Keratinocyte (primary cell): ENCODE results near the gene WNT3. TPM values are rescaled to one million over a fixed set of nuclear protein-coding genes. Genes with fewer than 3 reads are reported as not detected.

Experiments used
- DNase-seq: peaks from one replicate; pipeline ENCODE4 v3.0.0-alpha.2; 2011; ENCODE audit warnings: low read depth, missing footprints, low spot score
- FAIRE-seq: peaks from 2 replicates; lab custom pipeline; 2011; peaks lifted over from hg19 to GRCh38; lab: Jason Lieb, UNC
- H2AFZ ChIP-seq: 2 replicates; pipeline ENCODE4 v1.6.0; 2012; ENCODE audit warnings: low read length, control low read depth, inconsistent platforms; ENCODE audit not compliant: control insufficient read depth
- H3K27ac ChIP-seq: 2 replicates; pipeline ENCODE4 v1.5.1; 2011; ENCODE audit warnings: low read length; ENCODE audit not compliant: control insufficient read depth, insufficient read depth
- H3K27me3 ChIP-seq: 3 replicates; pipeline ENCODE4 v1.6.0; 2011; ENCODE audit warnings: low read length; ENCODE audit not compliant: control insufficient read depth, insufficient read depth; ENCODE audit errors: extremely low read depth
- H3K36me3 ChIP-seq, 2 experiments: 2 replicates in 1 of 2; 3 replicates in 1 of 2; pipeline ENCODE4 v1.5.1; 2011; ENCODE audit warnings: low read length in 2 of 2, mild to moderate bottlenecking in 1 of 2; ENCODE audit not compliant: control insufficient read depth in 2 of 2, insufficient read depth in 2 of 2; ENCODE audit errors: extremely low read depth in 1 of 2
- H3K4me1 ChIP-seq: 3 replicates; pipeline ENCODE4 v1.5.1; 2011; ENCODE audit warnings: low read length; ENCODE audit not compliant: control insufficient read depth, insufficient read depth; ENCODE audit errors: extremely low read depth
- H3K4me2 ChIP-seq: 3 replicates; pipeline ENCODE4 v1.6.0; 2011; ENCODE audit warnings: low read depth, low read length; ENCODE audit not compliant: control insufficient read depth, insufficient read depth; ENCODE audit errors: extremely low read depth
- H3K4me3 ChIP-seq, 3 experiments: fragments of 200-600 bp in 1 of 3; sonication (generic) in 1 of 3; 2 replicates in 2 of 3; 3 replicates in 1 of 3; pipeline ENCODE4 v1.5.1; 2011 to 2016; ENCODE audit warnings: low read length in 3 of 3, mild to moderate bottlenecking in 3 of 3, control low read depth in 2 of 3, inconsistent platforms in 1 of 3, low read depth in 1 of 3, mixed read lengths in 1 of 3, mixed run types in 1 of 3, moderate library complexity in 1 of 3; ENCODE audit not compliant: control insufficient read depth in 2 of 3, insufficient read depth in 2 of 3; ENCODE audit errors: extremely low read depth in 1 of 3
- H3K79me2 ChIP-seq: 2 replicates; pipeline ENCODE4 v1.6.0; 2012; ENCODE audit warnings: low read length; ENCODE audit not compliant: control insufficient read depth, insufficient read depth
- H3K9ac ChIP-seq: 3 replicates; pipeline ENCODE4 v1.6.0; 2011; ENCODE audit warnings: low read length; ENCODE audit not compliant: control insufficient read depth, insufficient read depth; ENCODE audit errors: extremely low read depth
- H3K9me1 ChIP-seq: 3 replicates; pipeline ENCODE4 v1.6.0; 2011; ENCODE audit warnings: low read length; ENCODE audit not compliant: control insufficient read depth, insufficient read depth; ENCODE audit errors: extremely low read depth
- H3K9me3 ChIP-seq: 2 replicates; pipeline ENCODE4 v1.5.1; 2012; ENCODE audit warnings: low read depth, low read length; ENCODE audit not compliant: control insufficient read depth
- H4K20me1 ChIP-seq: 3 replicates; pipeline ENCODE4 v1.6.0; 2011; ENCODE audit warnings: low read length; ENCODE audit not compliant: control insufficient read depth, insufficient read depth; ENCODE audit errors: extremely low read depth
- EZH2 ChIP-seq: IDR thresholded peaks from one replicate; pipeline ENCODE4 v1.6.1; 2012; ENCODE audit warnings: inconsistent platforms, mild to moderate bottlenecking, low read length, moderate library complexity
- dilution Hi-C: fragments of 300-500 bp; cut with MboI; formaldehyde crosslinking; loops from one replicate; pipeline ENCODE4 v1.7.0; 2020; ENCODE audit warnings: low sequenced_read_pairs; ENCODE audit not compliant: extremely low pct_ligation_motif_present
- polyA plus RNA-seq, 5 experiments: library from polyadenylated mRNA; depleted of rRNA in 3 of 5; stranded (reverse) in 3 of 5; stranded (forward) in 1 of 5; unstranded in 1 of 5; fragments of >200 nt; gene quantifications; 1 replicate in 1 of 5; 2 replicates in 3 of 5; 3 replicates in 1 of 5; pipeline versions ENCODE4 v1.2.1 to v1.2.3, GENCODE V29; 2011 to 2012; ENCODE audit warnings: missing spikeins in 2 of 5, low read depth in 1 of 5, low replicate concordance in 1 of 5
- TF ChIP-seq, protein P1 (sequence below), 3 experiments: IDR thresholded peaks in 1 of 3; conservative IDR thresholded peaks in 1 of 3; optimal IDR thresholded peaks in 1 of 3; 2 replicates in 2 of 3; 3 replicates in 1 of 3; pipeline versions ENCODE3 to v1.5.1; 2011; ENCODE audit warnings: low read length in 3 of 3, mild to moderate bottlenecking in 3 of 3, moderate library complexity in 2 of 3, control low read depth in 1 of 3, inconsistent platforms in 1 of 3; ENCODE audit not compliant: insufficient read depth in 2 of 3; ENCODE audit errors: extremely low read depth in 1 of 3

WNT3 gene
- polyA plus RNA-seq, 1 donor (not counting 4 experiments of a cell fraction or from before 2014, with no cell fraction given) = 1.9 TPM

DNA sequence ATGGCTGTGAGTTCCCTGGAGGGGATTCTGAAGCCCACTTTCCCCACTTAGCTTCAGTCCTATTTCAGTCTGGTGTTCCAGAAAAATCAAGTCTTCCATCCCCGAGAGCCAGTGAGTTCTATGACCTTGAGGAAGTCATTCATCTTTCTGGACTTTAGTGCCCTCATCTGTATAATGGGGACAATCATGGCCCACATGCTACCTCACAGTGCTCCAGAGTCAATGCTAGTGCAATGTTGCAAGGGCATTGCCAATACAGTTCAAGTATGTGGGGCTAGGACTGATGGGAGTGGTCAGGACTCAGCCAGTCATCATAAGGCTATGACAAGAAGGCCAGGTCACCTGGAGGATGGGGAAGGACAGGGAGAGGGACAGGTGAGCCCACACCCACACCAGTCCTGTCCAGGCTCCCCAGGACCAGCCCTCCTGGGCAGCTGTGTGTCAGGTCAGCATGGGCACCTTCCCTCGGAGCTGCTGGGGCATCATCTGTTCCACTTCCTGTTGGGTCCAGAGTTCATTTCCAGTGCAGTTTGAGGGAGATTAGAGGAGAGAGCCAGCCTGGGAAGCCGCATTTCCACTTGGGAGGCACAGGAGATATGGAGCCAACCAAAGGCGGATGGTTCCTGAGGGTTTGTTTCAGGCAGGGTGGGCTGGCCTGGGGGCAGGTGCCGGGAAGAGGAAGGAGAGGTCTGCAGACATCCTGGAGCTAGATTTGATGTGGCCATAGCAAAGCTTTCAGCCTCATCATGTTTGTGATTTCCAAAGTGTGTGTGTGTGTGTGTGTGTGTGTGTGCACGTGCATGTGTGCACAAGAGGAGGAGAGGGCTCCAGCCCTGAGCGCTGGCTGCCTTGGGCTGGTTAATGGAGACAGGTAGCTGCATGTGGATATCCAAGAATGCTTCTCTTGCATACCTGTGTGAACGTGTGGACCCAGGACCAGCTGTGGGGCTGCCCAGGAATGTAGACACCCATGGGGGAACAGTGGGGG, 29.0 kb upstream of the WNT3 start:
- no peak overlapping the region for H3K27ac ChIP-seq
- TF ChIP-seq EZH2 = no peak
- TF ChIP-seq, protein P1, sequence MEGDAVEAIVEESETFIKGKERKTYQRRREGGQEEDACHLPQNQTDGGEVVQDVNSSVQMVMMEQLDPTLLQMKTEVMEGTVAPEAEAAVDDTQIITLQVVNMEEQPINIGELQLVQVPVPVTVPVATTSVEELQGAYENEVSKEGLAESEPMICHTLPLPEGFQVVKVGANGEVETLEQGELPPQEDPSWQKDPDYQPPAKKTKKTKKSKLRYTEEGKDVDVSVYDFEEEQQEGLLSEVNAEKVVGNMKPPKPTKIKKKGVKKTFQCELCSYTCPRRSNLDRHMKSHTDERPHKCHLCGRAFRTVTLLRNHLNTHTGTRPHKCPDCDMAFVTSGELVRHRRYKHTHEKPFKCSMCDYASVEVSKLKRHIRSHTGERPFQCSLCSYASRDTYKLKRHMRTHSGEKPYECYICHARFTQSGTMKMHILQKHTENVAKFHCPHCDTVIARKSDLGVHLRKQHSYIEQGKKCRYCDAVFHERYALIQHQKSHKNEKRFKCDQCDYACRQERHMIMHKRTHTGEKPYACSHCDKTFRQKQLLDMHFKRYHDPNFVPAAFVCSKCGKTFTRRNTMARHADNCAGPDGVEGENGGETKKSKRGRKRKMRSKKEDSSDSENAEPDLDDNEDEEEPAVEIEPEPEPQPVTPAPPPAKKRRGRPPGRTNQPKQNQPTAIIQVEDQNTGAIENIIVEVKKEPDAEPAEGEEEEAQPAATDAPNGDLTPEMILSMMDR (optimal IDR thresholded peaks at IDR 0.05 in 1 of 3, IDR thresholded peaks at IDR 0.05 in 1 of 3, conservative IDR thresholded peaks at IDR 0.05 in 1 of 3; ENCODE audit: extremely low read depth in 1 of 3, insufficient read depth in 2 of 3, low read length in 3 of 3) = no peak
- DNase-seq = no peak

GRCh38 chr17:46842835-46843234, 24.3 kb upstream of the WNT3 start:
- no peak for FAIRE-seq
- Histone ChIP-seq H3K4me3 (no peak overlapping the region), H3K9ac (no peak overlapping the region), H3K9me1 (no peaks in the 10 kb centered on the region), H3K27ac (no peak overlapping the region), H3K27me3 (peaks cover 13% of the 10 kb centered on the region), H3K79me2 (no peaks in the 10 kb centered on the region), H3K36me3 (no peaks in the 10 kb centered on the region), H3K4me2 (no peak overlapping the region), H3K9me3 (no peaks in the 10 kb centered on the region), H3K4me1 (no peaks in the 10 kb centered on the region), H2AFZ (no peak overlapping the region), H4K20me1 (no peaks in the 10 kb centered on the region)
- DNase-seq = no peak
- dilution Hi-C loops = no loop called here
- no peak for TF ChIP-seq EZH2
- TF ChIP-seq, protein P1 (optimal IDR thresholded peaks at IDR 0.05 in 1 of 3, IDR thresholded peaks at IDR 0.05 in 1 of 3, conservative IDR thresholded peaks at IDR 0.05 in 1 of 3; ENCODE audit: extremely low read depth in 1 of 3, insufficient read depth in 2 of 3, low read length in 3 of 3) = peak; percentile 47 to 79 (median 64)

More for the DNA sequence above, 29.0 kb upstream of the WNT3 start:
- H3K36me3 ChIP-seq = no peaks in the 10 kb centered on the region
- no peak overlapping the region for H2AFZ ChIP-seq
- FAIRE-seq = no peak
- H3K9me1 ChIP-seq = no peaks in the 10 kb centered on the region
- no peaks in the 10 kb centered on the region for H3K9me3 ChIP-seq
- peaks cover 2% of the 10 kb centered on the region for H4K20me1 ChIP-seq
- no peak overlapping the region for H3K4me3 ChIP-seq
- H3K9ac ChIP-seq = no peak overlapping the region
- H3K4me1 ChIP-seq = no peaks in the 10 kb centered on the region
- no peak overlapping the region for H3K4me2 ChIP-seq
- H3K27me3 ChIP-seq = peaks cover 35% of the 10 kb centered on the region
- dilution Hi-C loops = no loop called here
- H3K79me2 ChIP-seq = no peaks in the 10 kb centered on the region
